Neural progenitor cell (in vitro differentiated cells): ENCODE data around the gene TAC4.

Experiments
- EZH2 ChIP-seq: fragments of 200-600 bp; sonication (generic); IDR thresholded peaks from 2 replicates; pipeline ENCODE4 v1.6.1; 2017; ENCODE audit warnings: antibody characterized with exemption, mild to moderate bottlenecking, moderate library complexity
- EZH2phosphoT487 ChIP-seq: fragments of 200-600 bp; sonication (generic); IDR thresholded peaks from 2 replicates; pipeline ENCODE4 v1.6.1; 2017; ENCODE audit warnings: antibody characterized with exemption
- TF ChIP-seq, protein P1 (sequence below): fragments of 200-600 bp; sonication (generic); IDR thresholded peaks from 2 replicates; pipeline ENCODE4 v1.5.1; 2017; ENCODE audit warnings: antibody characterized with exemption, mild to moderate bottlenecking

- TF ChIP-seq, protein P1, sequence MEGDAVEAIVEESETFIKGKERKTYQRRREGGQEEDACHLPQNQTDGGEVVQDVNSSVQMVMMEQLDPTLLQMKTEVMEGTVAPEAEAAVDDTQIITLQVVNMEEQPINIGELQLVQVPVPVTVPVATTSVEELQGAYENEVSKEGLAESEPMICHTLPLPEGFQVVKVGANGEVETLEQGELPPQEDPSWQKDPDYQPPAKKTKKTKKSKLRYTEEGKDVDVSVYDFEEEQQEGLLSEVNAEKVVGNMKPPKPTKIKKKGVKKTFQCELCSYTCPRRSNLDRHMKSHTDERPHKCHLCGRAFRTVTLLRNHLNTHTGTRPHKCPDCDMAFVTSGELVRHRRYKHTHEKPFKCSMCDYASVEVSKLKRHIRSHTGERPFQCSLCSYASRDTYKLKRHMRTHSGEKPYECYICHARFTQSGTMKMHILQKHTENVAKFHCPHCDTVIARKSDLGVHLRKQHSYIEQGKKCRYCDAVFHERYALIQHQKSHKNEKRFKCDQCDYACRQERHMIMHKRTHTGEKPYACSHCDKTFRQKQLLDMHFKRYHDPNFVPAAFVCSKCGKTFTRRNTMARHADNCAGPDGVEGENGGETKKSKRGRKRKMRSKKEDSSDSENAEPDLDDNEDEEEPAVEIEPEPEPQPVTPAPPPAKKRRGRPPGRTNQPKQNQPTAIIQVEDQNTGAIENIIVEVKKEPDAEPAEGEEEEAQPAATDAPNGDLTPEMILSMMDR: no peak
- no peak for TF ChIP-seq EZH2phosphoT487
- no peak for TF ChIP-seq EZH2
Observed at GRCh38 chr17:49882434-49882833, 34.6 kb upstream of the TAC4 start.
